Measurements from ENCODE around the gene CYP4F22.
"Not testable (repeated sequence)": the region's sequence is repeated elsewhere in the genome, so short reads cannot be mapped to it uniquely, and the experiment has no call there.

The CYP4F22 gene

GRCh38 chr19:15495151-15495550, 13.2 kb upstream of the CYP4F22 start:
- DNase-seq (ENCODE audit: low spot score): no peak

GRCh38 chr19:15498156-15498858, 10.0 kb upstream of the CYP4F22 start:
- no peak for DNase-seq (ENCODE audit: low spot score)

GRCh38 chr19:15498910-15499309, 9.4 kb upstream of the CYP4F22 start:
- no peak for DNase-seq (ENCODE audit: low spot score)

GRCh38 chr19:15501596-15501995, 6.7 kb upstream of the CYP4F22 start:
- DNase-seq (ENCODE audit: low spot score): no peak

- no peak for DNase-seq (ENCODE audit: low spot score)
Measured at GRCh38 chr19:15502264-15502663, 6.1 kb upstream of the CYP4F22 start.

- no peak for DNase-seq (ENCODE audit: low spot score)
Measured at GRCh38 chr19:15506074-15506571, 2.2 kb upstream of the CYP4F22 start.

GRCh38 chr19:15507068-15508034, 974 bp upstream of the CYP4F22 start:
- peak; percentile 22 for DNase-seq (ENCODE audit: low spot score)

- DNase-seq (ENCODE audit: low spot score): no peak
Measured at GRCh38 chr19:15511671-15512424, 3.5 kb downstream of the CYP4F22 start.

- DNase-seq (ENCODE audit: low spot score): not testable (repeated sequence)
Measured at GRCh38 chr19:15515227-15515625, 6.9 kb downstream of the CYP4F22 start.

GRCh38 chr19:15516363-15516762, 8.0 kb downstream of the CYP4F22 start:
- no peak for DNase-seq (ENCODE audit: low spot score)

GRCh38 chr19:15517778-15518177, 9.5 kb downstream of the CYP4F22 start:
- DNase-seq (ENCODE audit: low spot score): no peak

GRCh38 chr19:15519433-15519976, 11.2 kb downstream of the CYP4F22 start:
- no peak for DNase-seq (ENCODE audit: low spot score)

GRCh38 chr19:15524781-15525180, 16.5 kb downstream of the CYP4F22 start:
- DNase-seq (ENCODE audit: low spot score): no peak

GRCh38 chr19:15525291-15525690, 17.0 kb downstream of the CYP4F22 start:
- DNase-seq (ENCODE audit: low spot score): no peak

- no peak for DNase-seq (ENCODE audit: low spot score)
Measured at GRCh38 chr19:15526408-15526807, 18.1 kb downstream of the CYP4F22 start.

GRCh38 chr19:15527705-15528104, 19.4 kb downstream of the CYP4F22 start:
- no peak for DNase-seq (ENCODE audit: low spot score)

- no peak for DNase-seq (ENCODE audit: low spot score)
Measured at GRCh38 chr19:15529774-15530372, 21.5 kb downstream of the CYP4F22 start.

- no peak for DNase-seq (ENCODE audit: low spot score)
Measured at GRCh38 chr19:15532779-15533521, 24.6 kb downstream of the CYP4F22 start.

- not testable (repeated sequence) for DNase-seq (ENCODE audit: low spot score)
Measured at GRCh38 chr19:15533522-15533830, 25.2 kb downstream of the CYP4F22 start.

GRCh38 chr19:15534957-15535864, 26.9 kb downstream of the CYP4F22 start:
- DNase-seq (ENCODE audit: low spot score): no peak
